ENCODE data around the gene GRIN1.

GRIN1 gene

DNA sequence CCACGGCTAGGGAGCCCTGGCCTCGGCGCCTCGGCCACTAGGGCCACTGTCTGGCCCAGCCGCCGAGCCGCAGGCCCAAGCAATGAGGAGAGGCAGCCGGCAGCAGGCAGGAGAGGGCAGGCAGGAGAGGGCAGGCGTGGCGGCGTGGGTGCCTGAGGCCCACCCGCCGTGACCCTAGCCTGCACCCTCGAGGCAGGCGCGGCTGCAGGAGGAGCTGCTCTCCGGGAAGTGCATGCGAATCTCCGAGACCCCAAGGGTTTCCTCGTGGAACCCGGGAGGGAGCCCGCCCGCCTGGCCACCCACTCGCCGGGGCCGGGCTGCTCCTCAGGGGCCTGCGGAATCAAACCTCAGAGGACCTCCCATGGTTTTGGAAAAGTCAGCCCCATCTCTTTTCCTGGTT is 9.3 kb downstream of the GRIN1 start:
- no peak for DNase-seq (ENCODE audit: low read depth, low spot score)

DNA sequence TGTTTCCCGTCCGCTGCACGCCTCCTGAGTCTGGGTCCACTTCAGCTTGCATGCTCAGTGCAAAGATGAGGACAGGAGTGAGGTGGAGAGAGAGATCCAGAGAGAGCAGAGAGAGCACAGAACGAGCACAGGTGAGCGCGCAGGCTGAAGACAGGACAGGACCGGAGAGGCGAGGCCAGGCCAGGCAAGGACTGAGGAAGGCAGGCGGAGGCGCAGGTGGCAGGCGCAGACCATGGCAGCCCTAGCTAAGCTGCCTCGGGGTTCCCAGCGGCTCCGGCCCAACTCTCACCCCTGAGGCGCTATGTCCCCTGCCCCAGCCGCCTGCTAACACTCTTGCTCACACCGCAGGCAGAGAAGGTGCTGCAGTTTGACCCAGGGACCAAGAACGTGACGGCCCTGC is 9.7 kb downstream of the GRIN1 start:
- DNase-seq (ENCODE audit: low read depth, low spot score) = no peak

DNA sequence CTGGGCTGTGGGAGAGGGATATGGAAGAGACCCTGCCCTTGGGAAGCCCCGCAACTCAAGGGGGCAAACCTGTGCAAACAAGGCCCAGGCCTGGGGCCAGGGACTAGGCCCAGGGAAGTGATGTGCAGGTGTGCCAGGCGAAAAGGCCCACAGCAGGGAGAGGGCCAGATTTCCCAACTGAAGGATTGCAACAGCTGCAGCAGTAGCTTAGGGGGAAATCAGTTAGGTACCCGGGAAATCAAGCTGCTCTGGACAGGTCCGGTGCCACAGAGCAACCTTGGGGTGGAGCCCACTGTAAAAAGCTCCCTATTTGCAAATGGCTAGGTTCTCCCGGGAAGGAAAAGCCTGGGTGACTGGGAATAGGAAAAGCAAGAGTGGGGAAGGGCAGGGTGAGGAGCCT is 10.4 kb downstream of the GRIN1 start:
- DNase-seq (ENCODE audit: low read depth, low spot score) = no peak

DNA sequence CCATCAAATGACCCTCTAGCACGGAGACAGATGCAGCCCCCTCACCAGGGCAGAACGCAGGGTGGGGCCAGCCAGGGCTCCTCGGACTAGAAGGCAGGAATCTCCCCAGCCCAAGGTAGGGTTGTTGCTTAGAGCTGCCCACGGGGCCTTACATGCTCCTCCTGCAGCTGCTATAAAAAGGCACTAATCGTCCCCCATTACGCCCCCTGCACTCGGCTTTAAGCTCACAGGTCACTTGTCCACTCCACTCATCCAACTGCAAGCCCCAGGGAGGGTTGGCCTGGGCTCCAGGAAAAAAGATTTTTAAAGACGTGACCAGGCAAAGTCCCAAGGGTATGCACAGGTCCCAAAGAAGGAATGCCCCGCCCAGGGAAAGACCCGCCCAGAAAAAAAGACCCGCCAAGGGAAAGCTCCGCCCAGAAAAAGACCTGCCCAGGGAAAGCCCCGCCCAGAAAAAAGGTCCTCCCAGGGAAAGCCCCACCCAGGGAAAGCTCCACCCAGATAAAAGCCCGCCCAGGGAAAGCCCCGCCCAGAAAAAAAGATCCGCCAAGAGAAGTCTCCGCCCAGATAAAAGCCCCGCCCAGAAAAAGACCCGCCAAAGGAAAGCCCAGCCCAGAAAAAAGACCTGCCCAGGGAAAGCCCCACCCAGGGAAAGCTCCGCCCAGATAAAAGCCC is 11.1 kb downstream of the GRIN1 start:
- no peak for DNase-seq (ENCODE audit: low read depth, low spot score)

DNA sequence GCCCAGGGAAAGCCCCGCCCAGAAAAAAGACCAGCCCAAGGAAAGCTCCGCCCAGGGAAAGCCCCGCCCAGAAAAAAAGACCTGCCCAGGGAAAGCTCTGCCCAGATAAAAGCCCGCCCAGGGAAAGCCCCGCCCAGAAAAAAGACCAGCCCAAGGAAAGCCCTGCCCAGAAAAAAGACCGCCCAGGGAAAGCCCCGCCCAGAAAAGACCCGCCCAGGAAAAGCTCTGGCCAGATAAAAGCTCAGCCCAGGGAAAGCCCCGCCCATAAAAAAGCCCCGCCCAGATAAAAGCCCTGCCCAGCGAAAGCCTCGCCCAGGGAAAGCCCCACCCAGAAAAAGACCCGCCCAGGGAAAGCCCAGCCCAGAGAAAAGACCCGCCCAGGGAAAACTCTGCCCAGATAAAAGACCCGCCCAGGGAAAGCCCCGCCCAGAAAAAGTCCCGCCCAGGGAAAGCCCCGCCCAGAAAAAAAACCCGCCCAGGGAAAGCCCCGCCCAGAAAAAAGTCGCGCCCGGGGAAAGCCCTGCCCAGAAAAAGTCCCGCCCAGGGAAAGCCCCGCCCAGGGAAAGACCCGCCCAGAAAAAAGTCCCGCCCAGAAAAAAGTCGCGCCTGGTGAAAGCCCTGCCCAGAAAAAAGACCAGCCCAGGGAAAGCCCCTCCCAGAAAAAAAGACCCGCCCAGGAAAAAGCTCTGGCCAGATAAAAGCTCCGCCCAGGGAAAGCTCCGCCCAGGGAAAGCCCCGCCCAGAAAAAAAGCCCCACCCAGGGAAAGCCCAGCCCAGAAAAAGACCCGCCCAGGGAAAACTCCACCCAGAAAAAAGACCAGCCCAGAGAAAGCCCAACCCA is 11.9 kb downstream of the GRIN1 start:
- DNase-seq (ENCODE audit: low read depth, low spot score) = no peak

DNA sequence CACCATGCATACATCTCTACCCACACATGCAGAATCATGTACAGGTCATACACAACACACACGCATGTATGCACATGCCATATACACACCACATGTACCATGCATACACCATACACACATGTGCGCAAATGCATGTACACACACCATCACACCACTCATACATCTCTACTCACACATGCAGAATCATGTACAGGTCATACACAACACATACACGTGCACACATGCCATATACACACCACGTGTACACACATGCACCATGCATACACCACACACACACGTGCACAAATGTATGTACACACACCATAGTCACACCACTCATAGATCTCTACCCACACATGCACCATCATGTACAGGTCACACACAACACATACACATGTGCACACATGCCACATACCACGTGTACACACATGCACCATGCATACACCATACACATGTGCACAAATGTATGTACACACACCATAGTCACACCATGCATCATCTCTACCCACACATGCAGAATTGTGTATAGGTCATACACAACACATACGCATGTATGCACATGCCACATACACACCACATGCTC is 14.0 kb downstream of the GRIN1 start:
- no peak for DNase-seq (ENCODE audit: low read depth, low spot score)

DNA sequence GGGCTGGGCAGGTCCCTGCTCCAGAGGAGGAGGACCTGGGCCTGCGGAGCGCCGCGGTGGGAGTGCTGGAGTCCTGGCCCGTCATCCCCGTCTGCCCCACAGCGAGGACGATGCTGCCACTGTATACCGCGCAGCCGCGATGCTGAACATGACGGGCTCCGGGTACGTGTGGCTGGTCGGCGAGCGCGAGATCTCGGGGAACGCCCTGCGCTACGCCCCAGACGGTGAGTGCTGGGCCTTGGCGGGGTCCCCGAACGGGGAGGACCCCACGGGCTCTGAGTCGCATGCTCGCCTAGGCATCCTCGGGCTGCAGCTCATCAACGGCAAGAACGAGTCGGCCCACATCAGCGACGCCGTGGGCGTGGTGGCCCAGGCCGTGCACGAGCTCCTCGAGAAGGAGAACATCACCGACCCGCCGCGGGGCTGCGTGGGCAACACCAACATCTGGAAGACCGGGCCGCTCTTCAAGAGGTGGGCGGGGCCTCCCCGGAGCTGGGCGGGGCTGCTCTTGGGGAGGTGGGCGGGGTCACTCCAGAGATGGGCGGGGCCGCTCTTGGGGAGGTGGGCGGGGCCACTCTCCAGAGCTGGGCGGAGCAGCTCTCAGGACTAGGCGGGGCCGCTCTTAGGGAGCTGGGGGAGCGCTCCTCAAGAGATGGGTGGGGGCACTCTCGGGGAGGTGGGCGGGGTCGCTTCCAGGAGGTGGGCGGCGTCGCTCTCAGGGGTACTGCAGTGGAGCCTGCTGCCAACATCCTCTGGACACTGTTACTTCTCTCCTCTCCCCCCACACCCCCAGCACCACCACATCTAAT is 17.8 kb downstream of the GRIN1 start:
- DNase-seq (ENCODE audit: low read depth, low spot score) = no peak

DNA sequence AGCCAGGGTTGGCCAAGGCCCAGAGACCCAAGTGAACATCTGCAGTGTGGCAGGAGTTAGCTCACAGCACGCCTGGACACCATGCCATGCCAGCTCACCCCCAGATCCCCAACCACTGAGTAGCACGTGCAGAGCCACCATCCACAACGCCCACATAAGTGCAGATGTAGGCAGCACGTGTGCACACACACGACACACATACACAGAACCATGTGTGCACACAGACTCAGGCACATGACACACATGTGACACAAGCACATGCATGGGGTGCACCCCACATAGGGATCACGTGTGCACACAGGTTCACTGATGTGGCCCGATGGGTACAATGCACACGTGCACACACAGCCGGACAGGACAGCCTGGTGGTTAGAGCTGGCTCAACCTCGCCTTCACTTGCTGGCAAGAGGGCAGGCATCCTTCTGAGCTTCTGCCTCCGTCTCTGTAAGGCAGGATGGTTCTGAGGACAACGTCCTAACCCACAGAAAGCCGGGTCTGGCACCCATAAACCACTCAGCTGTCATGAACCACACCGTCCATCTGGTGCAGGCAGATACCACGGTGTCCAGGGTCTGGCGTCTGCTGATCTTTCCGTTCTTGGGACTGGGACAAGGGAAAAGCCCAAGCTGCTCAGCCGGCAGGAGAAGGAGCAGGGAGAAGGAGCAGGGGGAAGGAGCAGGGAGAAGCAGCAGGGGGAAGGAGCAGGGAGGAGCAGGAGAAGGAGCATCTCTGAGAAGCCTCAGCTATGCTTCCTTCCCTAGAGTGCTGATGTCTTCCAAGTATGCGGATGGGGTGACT is 18.9 kb downstream of the GRIN1 start:
- DNase-seq (ENCODE audit: low read depth, low spot score) = no peak

DNA sequence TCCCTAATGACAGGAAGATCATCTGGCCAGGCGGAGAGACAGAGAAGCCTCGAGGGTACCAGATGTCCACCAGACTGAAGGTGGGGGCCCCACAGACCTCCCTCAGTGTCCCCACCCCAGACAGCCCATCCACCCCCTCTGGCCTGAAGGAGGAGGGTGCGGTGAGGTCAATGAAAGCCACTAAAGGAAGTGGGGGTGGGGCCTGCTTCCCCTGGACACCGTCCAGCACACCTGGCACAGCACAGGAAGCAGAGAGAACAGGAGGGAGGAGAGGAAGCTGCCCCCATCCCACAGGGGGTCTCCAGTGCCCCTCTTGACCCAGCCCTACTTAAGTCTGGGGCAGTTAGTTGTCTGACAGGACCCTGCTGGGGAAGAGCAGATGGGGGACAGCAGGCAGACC is 19.7 kb downstream of the GRIN1 start:
- DNase-seq (ENCODE audit: low read depth, low spot score) = no peak

DNA sequence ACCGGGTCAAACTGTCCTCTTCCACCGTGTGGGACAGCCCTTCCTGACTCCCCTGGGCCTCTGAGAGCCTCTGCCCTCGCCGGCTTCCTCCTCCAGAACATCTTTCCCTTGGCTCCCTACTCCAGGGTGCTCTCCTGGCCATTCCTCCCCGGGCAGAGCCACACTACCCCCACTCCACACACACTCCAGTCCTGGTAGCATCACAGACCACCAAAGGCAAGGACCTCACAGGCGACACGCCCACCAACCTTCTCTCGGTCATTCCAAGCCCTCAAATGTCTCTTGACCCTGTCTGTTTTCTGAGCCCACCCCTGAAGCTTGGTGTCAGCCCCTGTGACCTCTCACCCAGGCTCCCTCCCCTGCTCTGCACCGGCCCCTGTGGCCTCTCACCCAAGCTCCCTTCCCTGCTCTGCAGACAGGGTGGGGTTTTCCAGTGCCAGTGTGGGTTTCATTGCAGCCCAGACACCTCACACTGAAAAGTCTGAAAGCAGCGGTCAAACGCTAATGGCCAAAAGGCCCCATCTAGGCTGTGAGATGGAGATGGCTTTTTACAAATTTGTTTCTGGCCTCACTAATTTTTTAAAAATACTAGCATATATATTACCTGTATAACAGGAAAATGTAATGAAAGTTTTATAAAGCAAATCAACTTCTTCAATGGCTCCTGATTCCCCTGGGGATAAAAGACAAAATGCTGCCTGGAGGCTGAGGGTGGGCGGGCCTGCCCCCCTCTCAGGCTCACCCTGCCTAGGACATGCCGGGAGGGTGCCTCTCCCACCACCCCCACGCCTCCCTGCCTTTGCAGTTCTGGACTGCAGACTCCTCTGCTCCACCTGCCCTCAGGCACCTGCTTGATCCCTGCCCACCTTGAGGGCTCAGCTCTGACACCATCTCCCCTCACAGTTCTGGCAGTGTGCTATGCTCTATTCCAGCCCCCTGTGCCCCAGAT is 20.4 kb downstream of the GRIN1 start:
- DNase-seq (ENCODE audit: low read depth, low spot score) = no peak

DNA sequence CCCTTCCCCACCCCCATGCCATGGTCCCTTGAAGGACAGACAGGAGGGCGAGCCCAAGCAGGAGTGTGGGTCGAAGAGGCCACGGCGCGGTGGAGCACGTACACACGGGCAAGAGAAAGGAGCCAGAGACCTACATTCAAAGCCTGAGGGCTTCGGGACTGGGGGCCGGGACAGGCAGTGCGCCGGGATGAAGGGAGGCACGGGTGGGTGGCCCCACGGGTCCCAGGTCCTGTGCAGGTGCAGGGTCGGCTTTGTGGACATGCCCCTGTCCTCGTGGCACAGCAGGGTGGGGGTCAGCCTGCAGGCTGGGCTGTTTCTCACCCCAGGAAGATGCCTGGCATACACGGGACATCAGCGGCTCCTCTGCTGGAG is 21.1 kb downstream of the GRIN1 start:
- DNase-seq (ENCODE audit: low read depth, low spot score) = no peak

DNA sequence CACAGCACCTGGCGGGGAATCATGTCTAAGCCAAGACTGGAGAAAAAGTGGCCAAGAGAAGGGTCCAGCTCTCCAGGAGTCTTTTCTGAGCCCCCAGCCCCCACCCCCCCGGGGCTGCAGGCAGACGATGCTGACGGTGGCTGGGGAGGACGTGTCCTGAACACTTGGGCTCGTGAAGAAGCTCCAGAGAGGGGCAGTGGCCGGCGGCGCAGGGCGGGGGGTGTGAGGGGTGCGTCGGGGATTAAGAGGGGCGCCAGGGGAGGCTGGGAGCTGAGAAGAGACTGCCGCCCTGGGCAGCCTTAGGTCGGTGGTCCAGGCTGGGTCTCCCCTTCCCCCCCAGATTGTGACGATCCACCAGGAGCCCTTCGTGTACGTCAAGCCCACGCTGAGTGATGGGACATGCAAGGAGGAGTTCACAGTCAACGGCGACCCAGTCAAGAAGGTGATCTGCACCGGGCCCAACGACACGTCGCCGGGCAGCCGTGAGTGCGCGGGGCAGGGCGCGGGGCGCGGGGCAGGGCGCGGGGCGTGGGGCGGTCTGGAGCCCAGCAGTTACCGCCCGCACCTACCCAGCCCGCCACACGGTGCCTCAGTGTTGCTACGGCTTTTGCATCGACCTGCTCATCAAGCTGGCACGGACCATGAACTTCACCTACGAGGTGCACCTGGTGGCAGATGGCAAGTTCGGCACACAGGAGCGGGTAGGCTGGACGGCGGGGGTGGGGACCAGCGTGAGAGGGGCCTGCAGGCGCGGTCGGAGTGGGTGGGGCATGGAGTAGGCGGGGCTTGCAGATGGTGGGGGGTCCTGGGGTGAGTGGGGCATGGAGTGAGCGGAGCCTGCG is 22.0 kb downstream of the GRIN1 start:
- no peak for DNase-seq (ENCODE audit: low read depth, low spot score)

DNA sequence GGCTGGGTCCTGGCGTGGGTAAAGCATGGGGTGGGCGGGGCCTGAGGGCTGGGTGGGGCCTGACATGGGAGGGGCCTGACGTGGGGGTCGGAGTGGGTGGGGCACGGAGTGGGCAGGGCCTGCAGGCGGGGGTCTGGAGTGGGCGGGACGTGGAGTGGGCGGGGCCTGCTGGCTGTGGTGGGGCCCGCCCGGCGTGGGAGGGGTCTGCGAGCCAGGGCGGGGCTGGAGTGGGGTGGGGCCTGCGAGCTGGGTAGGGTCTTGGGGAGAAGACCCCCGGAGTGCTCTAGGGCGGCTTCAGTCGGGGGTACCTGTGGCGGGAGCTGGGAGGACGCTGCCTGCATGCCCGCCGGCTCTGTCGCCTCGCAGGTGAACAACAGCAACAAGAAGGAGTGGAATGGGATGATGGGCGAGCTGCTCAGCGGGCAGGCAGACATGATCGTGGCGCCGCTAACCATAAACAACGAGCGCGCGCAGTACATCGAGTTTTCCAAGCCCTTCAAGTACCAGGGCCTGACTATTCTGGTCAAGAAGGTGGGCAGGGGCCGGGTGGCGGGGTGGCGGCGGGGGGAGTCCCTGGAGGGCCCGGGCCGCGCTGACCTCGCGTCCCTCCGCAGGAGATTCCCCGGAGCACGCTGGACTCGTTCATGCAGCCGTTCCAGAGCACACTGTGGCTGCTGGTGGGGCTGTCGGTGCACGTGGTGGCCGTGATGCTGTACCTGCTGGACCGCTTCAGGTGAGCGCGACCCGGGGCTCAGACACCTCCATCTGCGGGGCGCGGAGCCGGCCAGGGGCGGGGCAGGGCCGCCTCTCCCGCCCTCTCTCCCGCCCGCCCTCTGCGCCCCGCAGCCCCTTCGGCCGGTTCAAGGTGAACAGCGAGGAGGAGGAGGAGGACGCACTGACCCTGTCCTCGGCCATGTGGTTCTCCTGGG is 22.9 kb downstream of the GRIN1 start:
- DNase-seq (ENCODE audit: low read depth, low spot score) = no peak

DNA sequence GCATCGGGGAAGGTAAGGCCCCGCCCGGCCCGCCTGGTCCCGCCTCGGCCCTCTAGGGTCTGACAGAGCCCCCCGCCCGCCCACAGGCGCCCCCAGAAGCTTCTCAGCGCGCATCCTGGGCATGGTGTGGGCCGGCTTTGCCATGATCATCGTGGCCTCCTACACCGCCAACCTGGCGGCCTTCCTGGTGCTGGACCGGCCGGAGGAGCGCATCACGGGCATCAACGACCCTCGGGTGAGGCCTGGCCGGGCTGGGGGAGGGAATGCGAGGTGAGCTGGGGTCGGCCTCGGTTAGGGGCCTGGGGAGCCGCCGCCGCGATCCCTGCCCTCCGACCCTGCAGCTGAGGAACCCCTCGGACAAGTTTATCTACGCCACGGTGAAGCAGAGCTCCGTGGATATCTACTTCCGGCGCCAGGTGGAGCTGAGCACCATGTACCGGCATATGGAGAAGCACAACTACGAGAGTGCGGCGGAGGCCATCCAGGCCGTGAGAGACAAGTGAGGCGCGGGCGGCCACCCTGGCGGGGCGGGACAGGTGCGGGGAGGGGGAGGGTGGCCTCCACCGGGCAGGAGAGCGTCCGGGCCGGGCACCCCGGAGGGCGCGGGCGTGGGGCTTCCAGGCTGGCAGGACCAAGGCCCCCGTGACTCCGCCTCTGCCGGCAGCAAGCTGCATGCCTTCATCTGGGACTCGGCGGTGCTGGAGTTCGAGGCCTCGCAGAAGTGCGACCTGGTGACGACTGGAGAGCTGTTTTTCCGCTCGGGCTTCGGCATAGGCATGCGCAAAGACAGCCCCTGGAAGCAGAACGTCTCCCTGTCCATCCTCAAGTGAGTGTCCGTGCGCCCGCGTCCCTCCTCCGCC is 23.8 kb downstream of the GRIN1 start:
- DNase-seq (ENCODE audit: low read depth, low spot score) = no peak

DNA sequence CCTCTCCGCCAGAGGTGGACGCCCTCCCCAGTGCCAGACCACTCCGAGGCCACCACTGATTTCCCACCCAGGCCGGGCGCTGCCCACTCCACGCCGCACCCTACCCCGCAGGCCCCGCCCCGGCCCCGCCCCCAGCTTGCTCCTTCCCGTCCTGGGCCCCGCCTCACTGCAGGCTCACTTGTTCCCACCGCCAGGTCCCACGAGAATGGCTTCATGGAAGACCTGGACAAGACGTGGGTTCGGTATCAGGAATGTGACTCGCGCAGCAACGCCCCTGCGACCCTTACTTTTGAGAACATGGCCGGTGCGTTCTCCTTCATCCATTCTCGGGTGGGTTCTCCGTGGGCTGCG is 24.4 kb downstream of the GRIN1 start:
- DNase-seq (ENCODE audit: low read depth, low spot score) = no peak

DNA sequence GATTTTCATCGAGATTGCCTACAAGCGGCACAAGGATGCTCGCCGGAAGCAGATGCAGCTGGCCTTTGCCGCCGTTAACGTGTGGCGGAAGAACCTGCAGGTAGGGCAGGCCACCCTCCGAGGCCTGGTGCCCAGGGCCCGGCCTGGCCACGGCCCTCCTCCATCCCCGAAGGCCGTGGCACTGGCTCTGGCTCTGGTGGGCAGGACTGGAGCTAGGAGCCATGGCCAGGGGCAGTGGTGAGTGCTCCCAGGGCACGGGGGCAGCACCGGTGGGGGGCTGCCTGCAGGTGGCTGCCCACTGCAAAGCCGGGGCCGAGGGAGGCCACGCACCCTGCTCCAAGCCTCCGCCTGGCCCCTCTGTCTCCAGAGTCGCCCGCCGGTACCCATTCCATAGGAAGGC is 24.9 kb downstream of the GRIN1 start:
- DNase-seq (ENCODE audit: low read depth, low spot score) = no peak

Data from brain pericyte (primary cell).